NCI-H82 treated with DMSO at 0.1 percent for 48 hours (cell line): ENCODE measurements around the gene LRRC72.
"Not testable (repeated sequence)": the region's sequence is repeated elsewhere in the genome, so short reads cannot be mapped to it uniquely, and the experiment has no call there.

Source experiments
- DNase-seq: peaks from one replicate; lab custom pipeline; 2025; ENCODE audit not compliant: unreplicated experiment; lab: John Stamatoyannopoulos, UW

The LRRC72 gene

GRCh38 chr7:16524332-16524731 lies 2.3 kb upstream of the LRRC72 start:
- no peak for DNase-seq

DNA sequence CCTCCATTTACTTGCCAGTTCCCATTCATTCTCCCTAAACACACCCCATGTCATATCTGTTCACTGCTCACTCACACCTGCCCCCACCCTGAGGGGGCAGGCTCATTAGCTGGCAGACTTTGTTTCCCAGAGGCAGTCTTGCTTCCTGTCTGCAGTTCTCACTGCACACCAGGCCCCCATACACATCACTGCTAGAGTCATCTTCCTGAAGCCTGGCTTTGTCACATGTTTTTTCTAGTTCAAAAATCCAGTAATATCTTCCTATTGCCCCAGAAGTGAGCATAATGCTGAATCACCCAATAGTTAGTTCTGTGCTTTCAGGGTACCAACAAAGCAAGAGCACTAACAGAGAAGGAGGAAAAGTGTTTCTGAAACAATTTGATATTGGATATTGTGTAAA lies 1.9 kb downstream of the LRRC72 start:
- DNase-seq, result no peak

GRCh38 chr7:16529697-16530096 lies 3.1 kb downstream of the LRRC72 start:
- no peak for DNase-seq

DNA sequence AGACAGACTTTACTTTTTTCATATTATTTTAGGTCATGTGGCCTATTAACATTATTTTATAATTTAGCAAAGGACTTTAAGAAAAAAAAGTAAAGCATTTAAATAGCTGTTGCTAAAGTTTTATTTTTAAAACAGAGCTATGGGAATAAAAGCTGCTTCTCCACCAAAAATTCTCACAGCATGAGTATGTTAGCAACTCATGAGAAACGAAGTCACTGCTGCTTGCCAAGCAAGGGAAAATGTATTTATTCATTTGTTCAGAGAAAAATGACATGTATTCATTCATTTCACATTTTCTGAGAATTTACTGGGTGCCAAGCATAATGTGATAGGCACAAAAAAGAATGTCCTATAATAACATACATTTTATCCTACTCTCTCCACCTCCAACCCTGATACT lies 5.1 kb downstream of the LRRC72 start:
- DNase-seq, result no peak

GRCh38 chr7:16532272-16532671 lies 5.6 kb downstream of the LRRC72 start:
- no peak for DNase-seq

DNA sequence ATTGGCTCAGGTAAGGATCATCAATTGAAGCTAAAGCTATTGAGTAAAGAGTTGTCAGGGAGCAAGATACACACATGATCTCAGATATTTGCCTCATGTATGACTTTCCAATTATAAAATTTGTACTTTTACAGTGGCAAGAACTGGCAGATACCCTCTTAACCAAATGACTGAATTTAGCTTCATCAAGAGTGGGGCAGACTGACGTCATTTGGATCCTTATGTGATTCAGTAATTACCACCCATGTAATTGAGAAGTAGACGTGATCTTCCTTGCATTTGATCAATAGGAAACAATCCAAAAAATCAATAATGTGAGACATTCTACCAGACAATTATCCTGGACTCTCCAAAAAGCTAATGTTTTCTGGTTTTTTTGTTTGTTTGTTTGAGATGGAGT lies 8.9 kb downstream of the LRRC72 start:
- DNase-seq, result no peak

DNA sequence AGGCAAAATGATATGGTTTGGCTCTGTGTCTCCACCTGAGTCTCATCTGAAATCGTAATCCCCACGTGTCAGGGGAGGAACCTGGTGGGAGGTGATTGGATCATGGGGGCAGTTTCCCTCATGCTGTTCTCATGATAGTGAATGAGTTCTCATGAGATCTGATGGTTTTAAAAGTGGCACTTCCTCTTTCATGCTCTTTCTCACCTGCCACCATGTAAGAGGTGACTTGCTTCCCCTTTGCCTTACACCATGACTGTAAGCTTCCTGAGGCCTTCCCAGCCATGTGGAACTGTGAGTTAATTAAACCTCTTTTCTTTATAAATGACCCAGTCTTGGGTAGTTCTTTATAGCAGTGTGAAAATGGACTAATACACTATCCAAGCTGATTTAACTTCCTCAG lies 13.9 kb downstream of the LRRC72 start:
- not testable (repeated sequence) for DNase-seq

GRCh38 chr7:16542401-16542800 lies 15.8 kb downstream of the LRRC72 start:
- no peak for DNase-seq

GRCh38 chr7:16543456-16543855 lies 16.8 kb downstream of the LRRC72 start:
- no peak for DNase-seq

DNA sequence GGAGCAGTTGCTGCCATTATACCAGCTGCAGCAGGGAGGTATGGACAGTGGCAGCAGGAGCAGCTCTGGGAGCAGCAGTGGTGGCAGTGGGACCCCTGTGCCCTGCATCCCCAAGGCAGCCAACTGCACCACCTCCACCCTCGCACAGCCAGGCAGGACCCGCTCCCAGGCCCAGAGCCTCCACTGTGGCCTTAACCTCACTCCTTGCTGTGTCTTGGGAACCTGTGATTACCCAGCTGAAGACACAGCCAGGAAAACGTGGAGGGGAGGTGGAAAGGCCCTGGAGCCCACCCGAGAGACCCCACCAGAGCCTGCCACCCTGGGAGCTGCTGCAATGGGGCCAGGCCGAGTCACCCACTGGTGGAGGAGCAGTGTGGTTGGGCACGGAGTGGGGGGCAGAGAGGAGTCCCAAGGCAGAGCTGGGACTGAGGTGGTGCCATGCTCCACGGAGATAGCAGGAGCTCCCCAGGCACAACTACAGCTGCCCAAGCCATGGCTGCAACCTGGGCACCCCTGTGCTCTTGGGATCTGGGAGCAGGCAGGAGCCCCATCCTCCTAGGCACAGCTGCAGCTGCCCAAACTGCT lies 20.4 kb downstream of the LRRC72 start:
- no peak for DNase-seq

DNA sequence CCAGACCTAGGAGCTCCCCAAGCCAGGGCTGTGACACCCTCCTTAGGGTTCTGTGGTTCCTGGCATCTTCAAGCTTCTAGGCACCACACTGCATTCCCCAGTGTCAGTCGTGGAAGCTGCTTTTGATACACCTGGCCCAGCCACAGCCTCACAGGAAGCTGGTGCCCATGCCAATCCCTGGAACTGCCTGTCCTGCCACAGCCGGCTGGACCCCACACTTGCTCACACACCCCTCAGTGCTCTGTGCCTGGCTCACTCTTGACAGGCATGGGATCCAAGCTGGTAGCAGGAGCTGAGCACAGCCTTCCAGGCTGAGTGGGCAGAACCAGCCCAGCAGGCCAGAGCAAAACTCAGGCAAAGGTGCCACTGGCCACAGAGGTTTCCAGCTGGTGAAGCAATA lies 21.8 kb downstream of the LRRC72 start:
- no peak for DNase-seq

DNA sequence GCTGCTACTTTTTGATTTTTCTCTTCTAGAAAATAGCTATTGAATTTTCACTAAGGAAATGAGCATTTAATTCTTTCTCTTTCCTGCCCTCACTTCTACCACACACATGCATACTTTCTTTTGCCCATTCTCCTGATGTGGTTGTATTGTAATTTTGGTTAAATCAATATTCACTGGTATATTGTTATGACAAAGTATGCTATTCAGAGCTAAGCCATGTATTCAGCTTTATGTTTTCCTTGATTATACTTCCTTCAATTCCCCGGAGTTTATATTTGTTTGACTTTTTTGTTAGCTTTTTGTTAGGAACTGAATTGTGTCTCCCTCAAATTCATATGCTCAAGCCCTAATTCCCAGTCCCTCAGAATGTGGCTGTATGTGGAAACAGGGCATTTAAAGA lies 24.0 kb downstream of the LRRC72 start:
- DNase-seq, result no peak

DNA sequence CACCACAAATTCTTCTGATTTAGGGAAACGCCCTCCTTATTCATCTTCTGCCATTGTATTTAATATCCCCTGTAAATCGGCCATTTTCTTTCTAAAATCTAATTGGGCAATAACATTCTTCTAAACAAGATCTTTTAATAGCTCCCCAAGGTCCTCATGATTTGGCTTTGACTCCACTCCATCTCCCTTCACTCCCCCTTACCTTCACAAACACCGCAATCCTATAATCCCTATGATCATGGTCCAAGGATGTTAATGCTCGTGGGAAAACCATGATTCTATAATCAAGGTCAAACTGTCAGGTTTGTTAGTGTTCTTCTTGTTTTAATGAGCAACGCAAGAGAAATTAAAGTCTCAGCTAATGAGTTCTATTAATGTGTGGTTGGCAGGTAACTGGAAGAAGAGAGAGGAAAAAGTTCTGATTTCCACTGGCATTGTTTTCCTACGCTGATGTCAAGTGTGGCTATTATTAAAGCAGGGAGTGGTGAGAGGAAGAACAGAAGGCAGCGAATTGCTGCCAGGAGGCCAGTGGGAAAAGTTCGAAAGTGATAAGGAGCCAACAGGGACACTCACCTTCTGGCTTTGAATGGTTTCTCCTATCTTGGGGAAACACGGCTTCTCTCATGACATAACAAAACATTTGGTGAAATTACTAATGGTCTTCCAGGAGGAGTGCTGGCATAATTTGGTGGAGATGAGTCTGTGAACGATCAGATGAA lies 28.1 kb downstream of the LRRC72 start:
- DNase-seq, result no peak

DNA sequence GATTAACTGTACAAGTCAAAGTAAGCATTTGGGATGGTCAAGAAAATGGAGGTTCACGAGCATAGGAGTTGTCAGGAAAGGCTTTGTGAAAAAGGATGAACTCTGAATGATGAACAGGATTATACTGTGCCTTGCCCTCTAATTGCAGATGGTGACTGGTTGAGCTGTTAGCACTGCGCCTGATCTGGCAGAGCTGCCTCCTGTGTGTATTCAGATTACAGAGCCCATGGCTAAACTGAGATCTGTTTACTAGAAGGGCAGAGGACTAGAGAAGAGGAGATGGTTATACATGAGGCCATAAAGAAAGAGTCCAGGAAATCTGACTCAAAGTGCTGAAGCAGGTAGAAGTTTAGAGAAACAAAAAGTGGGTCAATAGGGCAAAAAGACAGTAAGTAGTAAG lies 29.7 kb downstream of the LRRC72 start:
- no peak for DNase-seq

DNA sequence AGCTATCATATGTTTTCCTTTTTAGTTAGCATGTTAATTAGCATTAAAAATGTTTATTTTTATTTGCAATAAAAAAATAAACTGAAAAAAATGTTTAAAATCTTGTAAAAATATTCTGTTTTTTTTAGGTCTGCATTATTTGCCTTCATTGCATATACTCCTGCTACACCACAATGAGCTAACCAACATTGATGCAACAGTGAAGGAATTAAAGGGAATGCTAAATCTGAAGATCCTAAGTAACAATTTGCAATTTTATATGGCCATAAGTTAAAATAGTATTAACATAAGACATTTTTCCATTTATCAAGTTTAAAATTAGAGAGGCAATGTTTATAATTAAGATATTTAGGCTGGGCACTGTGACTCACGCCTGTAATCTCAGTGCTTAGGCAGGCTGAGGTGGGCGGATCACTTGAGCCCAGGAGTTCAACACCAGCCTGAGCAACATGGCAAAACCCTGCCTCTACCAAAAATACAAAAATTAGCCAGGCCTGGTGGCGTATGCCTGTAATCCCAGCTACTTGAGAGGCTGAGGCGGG lies 32.2 kb downstream of the LRRC72 start:
- no peak for DNase-seq

- DNase-seq, result no peak
Measured at GRCh38 chr7:16559497-16560179, 33.0 kb downstream of the LRRC72 start.

- no peak for DNase-seq
Measured at GRCh38 chr7:16561943-16562342, 35.3 kb downstream of the LRRC72 start.

DNA sequence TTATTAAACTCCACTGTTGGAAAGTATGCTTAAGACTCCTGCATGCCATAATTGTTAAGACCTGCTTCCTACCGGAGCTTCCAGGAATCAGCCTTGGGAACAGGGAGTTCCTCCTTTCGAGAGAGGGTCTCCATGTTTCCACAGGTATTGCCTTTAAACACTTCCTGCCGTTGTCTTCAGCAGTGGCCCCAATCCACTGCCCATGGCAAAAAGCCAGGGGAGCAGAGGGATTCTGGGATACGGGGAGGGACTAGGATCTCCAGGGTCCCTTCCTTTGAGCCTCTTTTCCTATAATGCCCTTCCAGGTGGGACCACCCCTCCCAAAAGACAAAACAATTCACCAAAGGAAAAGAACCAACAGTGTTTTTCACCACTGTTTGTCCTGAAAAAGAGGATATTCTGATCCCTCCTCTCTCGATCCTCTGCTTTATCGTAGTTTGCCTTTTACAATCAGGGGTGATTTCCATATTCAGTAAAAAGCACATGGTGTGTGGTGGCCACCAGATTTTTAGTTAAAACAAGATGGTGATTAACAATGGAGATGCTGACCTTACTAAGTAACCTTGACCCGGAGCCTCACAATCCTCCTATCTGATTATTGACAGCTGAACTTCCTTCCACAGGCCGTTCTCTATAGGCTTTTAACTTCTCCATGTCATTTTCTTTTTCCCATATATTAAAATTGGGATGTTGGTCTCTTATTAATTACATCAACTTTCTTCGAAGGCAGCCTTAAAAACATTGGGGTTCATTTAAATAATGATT lies 36.0 kb downstream of the LRRC72 start:
- DNase-seq, result no peak

DNA sequence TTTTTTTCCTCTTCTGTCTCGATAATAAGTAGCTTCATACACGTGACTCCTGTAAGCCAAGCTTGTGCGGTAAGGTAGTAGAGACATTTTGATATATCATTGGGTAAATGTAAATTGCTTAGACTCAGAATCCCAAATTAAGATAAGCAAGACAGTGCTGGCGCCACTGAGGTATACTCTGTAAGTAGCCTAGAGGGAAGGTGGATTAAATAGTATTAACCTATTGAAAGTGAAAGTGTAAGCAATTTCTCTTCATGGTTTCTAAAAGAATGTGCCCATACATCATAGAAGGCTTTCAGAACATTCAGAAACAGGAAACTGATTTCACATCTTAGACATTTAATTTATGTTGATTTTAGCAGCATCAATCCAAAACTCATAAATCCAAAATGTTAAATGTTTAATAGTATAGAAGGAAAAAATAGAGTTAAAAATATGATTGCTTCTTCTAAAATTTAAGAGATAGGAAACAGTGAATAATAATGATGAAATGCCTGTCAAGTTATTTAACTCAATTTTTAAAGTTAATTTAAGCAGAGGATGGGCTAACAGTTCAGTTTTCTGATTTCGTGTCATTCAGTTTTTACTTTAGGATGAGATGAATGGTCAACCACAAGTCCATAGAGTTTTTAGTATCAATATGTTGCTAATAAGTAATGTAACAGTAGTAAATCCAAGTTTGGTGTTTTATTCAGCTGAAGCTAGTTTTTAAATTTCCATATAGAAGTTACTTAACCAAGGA lies 36.8 kb downstream of the LRRC72 start:
- DNase-seq, result no peak

GRCh38 chr7:16564023-16564380 lies 37.4 kb downstream of the LRRC72 start:
- DNase-seq, result no peak

DNA sequence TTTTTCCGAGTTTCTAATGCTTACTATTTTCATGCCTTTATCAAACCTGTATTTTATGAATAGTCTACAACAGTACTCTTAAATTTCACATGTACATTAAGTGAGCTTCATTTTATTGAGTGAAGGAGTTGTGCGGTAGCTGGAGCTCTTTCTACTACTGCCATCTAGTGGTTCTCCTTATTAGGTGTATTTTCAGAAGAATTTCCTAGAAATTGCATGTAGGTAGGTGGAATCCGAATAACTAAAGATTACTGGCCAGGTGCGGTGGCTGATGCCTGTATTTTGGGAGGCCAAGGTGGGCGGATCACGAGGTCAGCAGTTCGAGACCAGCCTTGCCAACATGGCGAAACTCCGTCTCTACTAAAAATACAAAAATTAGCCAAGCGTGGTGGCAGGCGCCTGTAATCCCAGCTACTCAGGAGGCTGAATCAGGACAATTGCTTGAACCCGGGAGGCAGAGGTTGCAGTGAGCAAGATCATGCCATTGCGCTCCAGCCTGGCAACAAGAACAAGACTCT lies 38.3 kb downstream of the LRRC72 start:
- peak; percentile 46 for DNase-seq
